WTC11 (cell line): ENCODE results near the gene GPER1. TPM values are rescaled to one million over a fixed set of nuclear protein-coding genes. Genes with fewer than 3 reads are reported as not detected.

Experiments used
- ATAC-seq: fragments of 200-7000 bp; cut with Tn5 transposase; 2 replicates; pipeline ENCODE4 v1.10.0; 2021; ENCODE audit warnings: mild to moderate bottlenecking, moderate library complexity
- CTCF ChIA-PET: fragments of 300-600 bp; sonication (Branson Sonifier 250); formaldehyde crosslinking; loops from one replicate; lab custom pipeline; 2021; ENCODE audit warnings: antibody characterized with exemption; lab: Charles Lee
- POLR2A ChIA-PET: fragments of 350-600 bp; sonication (Branson Sonifier 250); formaldehyde crosslinking; loops from one replicate; lab custom pipeline; 2021; ENCODE audit warnings: antibody characterized with exemption; lab: Charles Lee
- DNase-seq: peaks from one replicate; pipeline ENCODE4 v3.0.0; 2021; ENCODE audit warnings: low spot score
- H3K27ac Mint-ChIP-seq: 2 replicates; pipeline ENCODE4 v1.8.0; 2021; ENCODE audit warnings: mixed read lengths
- H3K27me3 Mint-ChIP-seq: 2 replicates; pipeline ENCODE4 v1.8.0; 2021; ENCODE audit warnings: low read depth, mild to moderate bottlenecking, moderate library complexity, mixed read lengths
- H3K36me3 Mint-ChIP-seq: 2 replicates; pipeline ENCODE4 v1.8.0; 2021; ENCODE audit warnings: mixed read lengths
- H3K4me1 Mint-ChIP-seq: 2 replicates; pipeline ENCODE4 v1.8.0; 2022; ENCODE audit warnings: mixed read lengths
- H3K4me3 Mint-ChIP-seq: 2 replicates; pipeline ENCODE4 v1.8.0; 2021; ENCODE audit warnings: mild to moderate bottlenecking, moderate library complexity, mixed read lengths
- H3K9me3 Mint-ChIP-seq: 2 replicates; pipeline ENCODE4 v1.8.0; 2021; ENCODE audit warnings: mixed read lengths
- AFF4 ChIP-seq: sonication (generic); formaldehyde crosslinking; IDR thresholded peaks from 2 replicates; pipeline ENCODE4 v1.8.1; 2023; ENCODE audit warnings: mild to moderate bottlenecking, missing genetic modification reagents, borderline replicate concordance
- ATF1 ChIP-seq: sonication (generic); formaldehyde crosslinking; IDR thresholded peaks from 2 replicates; pipeline ENCODE4 v1.8.1; 2023; ENCODE audit warnings: mild to moderate bottlenecking, moderate library complexity, missing genetic modification reagents
- ATF2 ChIP-seq: sonication (generic); formaldehyde crosslinking; IDR thresholded peaks from 2 replicates; pipeline ENCODE4 v1.8.1; 2022; ENCODE audit warnings: low read depth, missing genetic modification reagents, borderline replicate concordance
- ATF3 ChIP-seq: sonication (generic); formaldehyde crosslinking; conservative IDR thresholded peaks from 2 replicates; pipeline ENCODE4 v1.8.1; 2022; ENCODE audit warnings: mild to moderate bottlenecking, missing genetic modification reagents
- ATF6 ChIP-seq: sonication (generic); formaldehyde crosslinking; IDR thresholded peaks from 2 replicates; pipeline ENCODE4 v1.8.1; 2023; ENCODE audit warnings: mild to moderate bottlenecking, missing genetic modification reagents
- CREM ChIP-seq: sonication (generic); formaldehyde crosslinking; IDR thresholded peaks from 2 replicates; pipeline ENCODE4 v1.8.1; 2022; ENCODE audit warnings: mild to moderate bottlenecking, missing genetic modification reagents, moderate library complexity
- ELF4 ChIP-seq: sonication (generic); formaldehyde crosslinking; IDR thresholded peaks from 2 replicates; pipeline ENCODE4 v1.8.1; 2022; ENCODE audit warnings: low read depth, mild to moderate bottlenecking, moderate library complexity, missing genetic modification reagents
- ESRRA ChIP-seq: sonication (generic); formaldehyde crosslinking; IDR thresholded peaks from 2 replicates; pipeline ENCODE4 v1.8.1; 2022; ENCODE audit warnings: mild to moderate bottlenecking, missing genetic modification reagents, borderline replicate concordance
- FOXK1 ChIP-seq: sonication (generic); formaldehyde crosslinking; IDR thresholded peaks from 2 replicates; pipeline ENCODE4 v1.8.0; 2022; ENCODE audit warnings: mild to moderate bottlenecking, moderate library complexity, missing genetic modification reagents
- GABPB1 ChIP-seq: sonication (generic); formaldehyde crosslinking; IDR thresholded peaks from 2 replicates; pipeline ENCODE4 v1.8.1; 2023; ENCODE audit warnings: mild to moderate bottlenecking, missing genetic modification reagents
- JAZF1 ChIP-seq: fragments of 250-450 bp; sonication (Bioruptor Pico); IDR thresholded peaks from 2 replicates; pipeline ENCODE4 v1.9.0; 2021; ENCODE audit warnings: moderate library complexity, mild to moderate bottlenecking, inconsistent platforms
- JUN ChIP-seq: sonication (generic); formaldehyde crosslinking; IDR thresholded peaks from 2 replicates; pipeline ENCODE4 v1.8.0; 2023; ENCODE audit warnings: mild to moderate bottlenecking, missing genetic modification reagents
- MXD4 ChIP-seq: fragments of 250-450 bp; sonication (Bioruptor Pico); IDR thresholded peaks from 2 replicates; pipeline ENCODE4 v1.8.0; 2021; ENCODE audit warnings: mild to moderate bottlenecking, moderate library complexity, borderline replicate concordance
- NFYB ChIP-seq: sonication (generic); formaldehyde crosslinking; conservative IDR thresholded peaks from 2 replicates; pipeline ENCODE4 v1.8.0; 2022; ENCODE audit warnings: low read depth, missing genetic modification reagents
- NR1H2 ChIP-seq: sonication (generic); formaldehyde crosslinking; IDR thresholded peaks from 2 replicates; pipeline ENCODE4 v1.9.0; 2021; ENCODE audit warnings: mild to moderate bottlenecking, moderate library complexity, missing genetic modification reagents
- NR2C2 ChIP-seq: sonication (generic); formaldehyde crosslinking; IDR thresholded peaks from 2 replicates; pipeline ENCODE4 v1.8.0; 2022; ENCODE audit warnings: mild to moderate bottlenecking, missing genetic modification reagents
- PRDM15 ChIP-seq: sonication (generic); formaldehyde crosslinking; IDR thresholded peaks from 2 replicates; pipeline ENCODE4 v1.8.0; 2022; ENCODE audit warnings: missing genetic modification reagents
- SP1 ChIP-seq: sonication (generic); formaldehyde crosslinking; conservative IDR thresholded peaks from 2 replicates; pipeline ENCODE4 v1.8.1; 2022; ENCODE audit warnings: missing genetic modification reagents
- ZNF138 ChIP-seq: sonication (generic); formaldehyde crosslinking; conservative IDR thresholded peaks from 2 replicates; pipeline ENCODE4 v1.8.1; 2022; ENCODE audit warnings: mild to moderate bottlenecking, moderate library complexity, missing genetic modification reagents
- total RNA-seq: library from RNA; stranded (reverse); gene quantifications from 3 replicates; pipeline ENCODE4 v1.2.3, GENCODE V29; 2021

Gene GPER1
- total RNA-seq, 1 experiment from 2014 or later = 0.28 TPM

GRCh38 chr7:1092161-1092632 lies 4.3 kb downstream of the GPER1 start:
- Mint-ChIP-seq H3K27ac (peak overlapping the region; percentile 87), H3K27me3 (no peaks in the 10 kb centered on the region), H3K9me3 (no peaks in the 10 kb centered on the region), H3K4me3 (no peak overlapping the region), H3K36me3 (peaks cover 2% of the 10 kb centered on the region; the same call in 1 of the 2 replicates), H3K4me1 (peaks cover 17% of the 10 kb centered on the region)
- DNase-seq (no peak), ATAC-seq (no peak)
- no peak for TF ChIP-seq ATF2
- TF ChIP-seq SP1 (CRISPR knock-in tag) = no peak
- POLR2A ChIA-PET = interaction anchor here (1.1 kb wide), 1 partner anchor 10 kb away, joined by 3 read pairs; no protein-coding TSS in a partner anchor
- CTCF ChIA-PET = interaction anchor here (1.5 to 3.7 kb wide), 2 partner anchors 32 to 99 kb away, joined by 10 to 12 read pairs; no protein-coding TSS in a partner anchor

- CTCF ChIA-PET = interaction anchor here (3.7 kb wide), 1 partner anchor 100 kb away, joined by 12 read pairs; no protein-coding TSS in a partner anchor
- H3K9me3 Mint-ChIP-seq = peaks cover 3% of the 10 kb centered on the region
- H3K4me1 Mint-ChIP-seq = peaks cover 10% of the 10 kb centered on the region; the same call in 1 of the 2 replicates
- H3K27me3 Mint-ChIP-seq = no peaks in the 10 kb centered on the region
- no peak for DNase-seq
- no peak for ATAC-seq
- H3K36me3 Mint-ChIP-seq = peaks cover 8% of the 10 kb centered on the region
- peak overlapping the region; percentile 68 for H3K27ac Mint-ChIP-seq
- H3K4me3 Mint-ChIP-seq = no peak overlapping the region
- TF ChIP-seq NFYB = no peak
- TF ChIP-seq GABPB1 (CRISPR knock-in tag) = peak; percentile 44
- POLR2A ChIA-PET = interaction anchor here (1.1 kb wide), 1 partner anchor 10 kb away, joined by 3 read pairs; no protein-coding TSS in a partner anchor
Measured at GRCh38 chr7:1092806-1093501, 5.0 kb downstream of the GPER1 start.

- no peak for DNase-seq
- Mint-ChIP-seq H3K4me3 (no peak overlapping the region), H3K9me3 (peaks cover 8% of the 10 kb centered on the region), H3K36me3 (peaks cover 12% of the 10 kb centered on the region), H3K4me1 (peaks cover 6% of the 10 kb centered on the region; the same call in 1 of the 2 replicates), H3K27ac (peak overlapping the region; percentile 68), H3K27me3 (no peaks in the 10 kb centered on the region)
- POLR2A ChIA-PET = no interaction called here
- CTCF ChIA-PET = interaction anchor here (3.7 kb wide), 1 partner anchor 101 kb away, joined by 12 read pairs; no protein-coding TSS in a partner anchor
- no peak for ATAC-seq
- no peak for TF ChIP-seq FOXK1 (CRISPR knock-in tag)
- TF ChIP-seq MXD4 (CRISPR knock-in tag) = no peak
- no peak for TF ChIP-seq CREM (CRISPR knock-in tag)
- no peak for TF ChIP-seq NFYB
- no peak for TF ChIP-seq ESRRA
- TF ChIP-seq ELF4 (CRISPR knock-in tag) = no peak
- TF ChIP-seq ZNF138 (CRISPR knock-in tag) = no peak
- TF ChIP-seq AFF4 (CRISPR knock-in tag) = no peak
- no peak for TF ChIP-seq ATF6
- no peak for TF ChIP-seq PRDM15 (CRISPR knock-in tag)
- no peak for TF ChIP-seq NR1H2 (CRISPR knock-in tag)
- no peak for TF ChIP-seq ATF3
- TF ChIP-seq JAZF1 (CRISPR knock-in tag) = no peak
- no peak for TF ChIP-seq NR2C2 (CRISPR knock-in tag)
- no peak for TF ChIP-seq ATF1 (CRISPR knock-in tag)
- no peak for TF ChIP-seq JUN
Measured at GRCh38 chr7:1093502-1093843, 5.6 kb downstream of the GPER1 start.
